C1 segment of cervical spinal cord (tissue), 14 donors: ENCODE data around the gene MPZL1.

Experiments
- DNase-seq, 14 donors: peaks; one replicate each; lab custom pipeline; 2025; lab: John Stamatoyannopoulos, UW

The MPZL1 gene

DNA sequence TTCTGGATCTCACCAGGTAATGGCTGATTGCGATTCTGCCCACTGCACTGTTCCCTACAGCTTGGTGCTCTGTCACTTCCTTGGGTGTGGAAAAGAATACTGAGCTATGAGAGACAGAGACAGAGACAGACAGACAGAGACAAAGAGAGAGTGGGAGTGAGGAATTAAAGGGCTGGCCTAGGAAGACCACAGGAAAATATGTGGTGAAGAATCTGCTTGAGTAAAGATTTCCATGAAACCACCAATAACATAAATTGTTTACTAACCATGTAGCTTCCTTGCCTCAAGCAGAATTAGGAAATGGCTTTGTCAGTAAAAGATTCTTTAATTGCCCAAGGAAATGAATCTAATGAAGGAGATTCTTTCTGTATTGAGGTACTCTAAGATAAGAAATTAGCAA, 54.4 kb downstream of the MPZL1 start:
- no peak for DNase-seq

DNA sequence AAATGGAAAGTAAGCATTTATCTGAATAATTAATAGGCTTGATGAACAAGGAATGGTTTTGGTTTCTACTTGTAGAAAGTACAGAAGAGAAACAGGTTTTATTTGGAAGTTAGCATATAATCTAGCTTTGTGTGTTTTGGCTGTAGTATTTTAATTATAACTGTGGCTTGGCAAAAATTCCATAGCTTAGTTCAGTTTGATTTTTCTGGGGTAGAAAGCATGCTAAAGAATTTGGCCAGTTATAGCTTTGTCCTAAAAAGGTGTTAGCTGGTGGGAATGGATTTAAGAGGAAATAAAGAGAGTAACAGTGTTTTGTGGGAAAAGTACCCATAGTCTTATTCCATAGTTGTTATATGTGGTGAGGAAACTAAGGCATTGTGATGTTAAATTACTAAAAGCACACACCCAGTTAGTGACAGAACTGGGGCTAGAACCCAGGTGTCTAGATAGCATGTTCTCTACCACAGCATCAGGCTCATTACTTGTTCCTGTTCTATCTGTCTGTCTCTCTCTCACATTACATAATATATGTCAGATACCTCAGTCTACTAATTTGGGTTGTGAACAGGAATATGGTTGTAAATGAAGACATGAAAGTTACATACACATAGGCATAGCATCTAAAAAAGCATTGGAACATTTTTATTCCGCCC, 55.0 kb downstream of the MPZL1 start:
- no peak for DNase-seq

DNA sequence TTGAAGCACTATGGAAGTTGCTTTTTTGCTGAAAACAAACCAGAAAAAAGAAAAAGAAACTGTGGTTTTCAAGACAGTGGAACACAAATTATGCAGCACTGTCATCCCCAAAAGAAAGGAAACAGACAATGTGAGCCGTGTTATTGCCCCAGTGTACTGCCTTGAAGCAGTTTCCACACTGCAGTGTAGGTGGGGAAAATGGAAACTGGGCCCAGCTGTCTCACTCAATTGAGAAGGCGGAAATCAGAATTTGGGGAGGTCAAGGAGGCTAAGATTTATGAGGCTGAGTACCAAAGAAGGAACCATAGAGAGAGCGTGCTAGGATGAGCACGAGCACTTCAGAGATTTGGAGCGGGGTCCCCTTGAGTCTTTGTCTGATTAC, 55.5 kb downstream of the MPZL1 start:
- no peak for DNase-seq

DNA sequence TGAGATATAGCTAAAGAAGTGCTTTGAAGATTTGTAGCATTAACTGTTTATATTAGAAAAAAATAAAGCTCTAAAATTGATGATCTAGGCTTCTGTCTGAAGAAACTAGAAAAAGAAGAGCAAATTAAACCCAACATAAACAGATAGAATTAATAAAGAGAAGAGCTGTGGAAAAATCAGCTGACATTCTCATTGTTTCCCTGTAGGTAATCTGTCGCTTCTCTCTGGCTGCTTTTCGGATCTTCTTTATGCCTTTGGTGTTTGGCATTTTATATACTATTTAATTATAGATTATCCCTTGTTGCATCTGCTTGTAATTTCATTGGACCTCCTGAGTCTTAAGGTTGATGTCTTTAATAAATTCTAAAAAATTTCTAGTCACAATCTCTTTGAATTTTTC, 59.8 kb downstream of the MPZL1 start:
- no peak for DNase-seq

DNA sequence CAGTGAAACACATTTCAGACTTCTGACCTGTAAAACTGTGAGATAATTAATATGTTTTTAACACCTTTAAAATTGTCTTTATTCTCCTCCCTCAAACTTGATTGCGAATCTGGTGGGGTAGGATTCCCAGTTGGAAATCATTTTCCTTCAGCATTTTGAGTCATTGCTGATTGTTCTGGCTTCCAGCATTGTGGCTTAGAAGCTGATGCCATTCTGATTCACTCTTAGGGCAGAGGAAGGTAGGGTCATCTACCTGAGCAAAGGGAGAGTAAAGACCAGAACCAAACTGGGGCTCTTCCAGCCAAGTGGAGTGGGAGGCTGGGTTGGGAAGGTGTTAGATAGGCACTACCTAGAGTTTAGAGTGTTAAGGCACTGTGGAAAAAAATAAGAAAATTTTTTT, 61.2 kb downstream of the MPZL1 start:
- no peak for DNase-seq

DNA sequence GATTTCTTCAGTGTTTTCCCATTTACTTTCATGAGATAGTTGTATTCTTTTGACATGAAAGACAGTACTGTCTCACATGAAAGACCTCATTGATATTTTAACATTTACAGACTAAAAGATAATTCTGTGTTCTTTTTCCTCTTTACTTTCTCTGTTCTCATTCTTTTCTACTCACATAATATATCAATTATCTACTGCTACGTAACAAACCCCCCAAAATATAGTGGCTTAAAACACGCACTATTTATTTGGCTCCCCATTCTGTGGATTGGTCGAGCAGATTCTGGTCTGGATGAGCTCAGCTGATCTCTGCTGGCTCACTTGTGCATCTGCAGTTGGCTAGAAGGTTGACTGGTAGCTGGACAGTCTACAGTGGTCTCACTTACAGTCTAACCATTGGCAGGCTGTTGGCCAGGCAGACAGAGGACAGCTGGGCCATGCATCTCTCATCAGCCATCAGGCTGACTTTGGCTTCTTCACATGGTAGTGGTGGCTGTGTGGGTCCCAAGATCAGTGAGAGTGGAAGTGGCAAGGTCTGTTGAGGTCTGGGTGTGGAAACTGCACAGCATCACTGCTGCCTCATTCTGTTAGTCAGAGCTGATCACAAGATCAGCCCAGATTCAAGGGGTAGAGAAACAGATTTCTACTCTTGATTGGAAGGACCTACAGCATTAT, 63.2 kb downstream of the MPZL1 start:
- no peak for DNase-seq

DNA sequence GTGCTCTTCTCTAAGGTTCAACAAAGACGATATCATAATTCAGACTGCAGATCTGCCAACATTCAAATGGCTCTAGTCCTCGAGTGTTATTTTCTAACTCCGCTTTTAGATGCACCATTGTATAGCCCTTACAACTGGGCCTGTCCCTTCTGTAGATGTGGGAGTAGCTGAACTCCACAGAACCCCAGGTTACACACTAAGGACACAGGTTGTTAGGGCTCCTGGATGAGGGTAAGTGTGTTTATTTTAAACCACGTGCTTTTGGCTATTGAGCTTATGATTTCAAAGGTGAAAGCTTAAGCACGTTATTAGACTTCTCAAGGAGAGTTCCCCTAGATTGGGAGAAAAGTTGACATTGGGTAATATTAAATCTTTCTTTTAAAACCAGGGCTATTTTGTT, 64.7 kb downstream of the MPZL1 start:
- no peak for DNase-seq

DNA sequence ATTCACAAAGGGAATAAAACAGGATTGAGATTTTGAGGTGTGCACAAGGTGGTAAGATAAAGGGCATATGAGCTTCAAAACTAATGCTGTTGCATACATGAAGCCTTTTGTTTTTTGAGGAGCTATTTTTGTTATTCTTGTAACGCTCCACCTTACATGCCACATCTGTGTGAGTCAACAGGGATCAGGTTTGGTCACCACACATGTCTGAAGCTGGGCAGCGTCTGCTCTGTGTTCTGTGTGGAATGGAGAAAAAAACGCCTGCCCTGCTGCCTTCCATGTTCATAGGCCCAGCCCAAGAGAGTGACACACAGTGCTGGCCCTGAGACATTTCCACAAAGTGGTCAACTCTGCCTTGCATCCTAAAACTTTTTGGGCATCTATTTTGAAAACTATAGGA, 67.7 kb downstream of the MPZL1 start:
- no peak for DNase-seq

DNA sequence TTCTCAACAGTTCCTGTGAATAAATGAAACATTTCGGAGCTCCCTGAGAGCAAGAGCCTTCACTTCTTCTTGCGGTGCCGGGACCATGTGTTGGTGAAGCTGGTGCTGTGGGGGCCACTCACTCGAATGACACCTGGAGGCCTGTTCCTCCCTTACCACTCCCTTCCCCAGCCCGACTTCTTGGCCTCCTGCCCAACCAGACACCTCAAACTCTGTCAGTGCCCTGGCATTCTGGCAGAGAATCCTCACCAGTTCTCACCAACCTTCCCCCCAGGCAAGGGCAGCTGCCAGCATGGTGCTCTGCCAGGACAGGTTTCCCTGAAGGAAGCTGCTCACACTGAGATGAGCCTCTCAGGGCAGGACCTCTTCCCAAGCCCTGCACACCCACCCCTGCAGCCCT, 68.3 kb downstream of the MPZL1 start:
- DNase-seq, result peak in 1 of 14 donors; percentile 10

DNA sequence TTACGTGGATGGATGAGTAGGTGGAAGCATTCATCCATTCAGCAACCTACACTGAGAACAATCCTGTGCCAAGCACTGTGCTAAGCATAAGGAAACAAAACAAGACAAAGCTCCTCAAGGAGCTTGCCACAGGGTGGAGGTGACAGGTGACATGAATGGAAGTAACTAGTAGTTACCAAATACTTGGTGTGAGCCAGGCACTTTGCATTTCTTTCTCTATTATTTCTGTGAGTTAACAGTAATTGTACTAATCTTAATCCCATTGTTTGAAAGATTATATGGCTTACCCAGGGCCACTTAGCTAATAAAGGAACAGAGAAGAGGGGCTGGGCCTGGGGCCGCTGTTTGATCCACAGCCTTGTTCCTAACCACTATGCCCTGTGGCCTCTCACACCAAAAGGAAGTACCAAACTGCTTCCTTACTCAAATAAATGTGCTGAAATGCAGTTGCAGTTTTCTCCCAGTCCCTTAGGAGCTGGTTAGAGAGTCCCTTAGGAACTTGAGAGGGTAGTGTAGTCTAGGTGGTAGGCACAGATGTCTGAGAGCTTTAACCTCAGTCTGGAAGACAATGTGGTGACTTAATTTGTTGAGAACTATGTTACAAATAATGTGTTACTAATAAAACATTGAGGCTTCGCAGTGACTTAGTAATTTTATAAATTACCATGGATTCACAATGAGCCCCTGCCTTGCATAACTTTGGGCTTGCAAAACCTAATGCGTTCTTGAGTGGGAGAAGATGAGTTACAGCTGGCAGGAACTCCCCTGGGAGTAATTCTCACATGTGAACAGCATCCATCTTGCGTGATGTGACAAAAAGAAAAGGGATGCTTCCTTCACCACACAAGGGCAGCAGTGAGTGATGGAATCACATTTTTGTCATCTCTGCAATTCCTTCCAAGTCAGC, 69.8 kb downstream of the MPZL1 start:
- no peak for DNase-seq

DNA sequence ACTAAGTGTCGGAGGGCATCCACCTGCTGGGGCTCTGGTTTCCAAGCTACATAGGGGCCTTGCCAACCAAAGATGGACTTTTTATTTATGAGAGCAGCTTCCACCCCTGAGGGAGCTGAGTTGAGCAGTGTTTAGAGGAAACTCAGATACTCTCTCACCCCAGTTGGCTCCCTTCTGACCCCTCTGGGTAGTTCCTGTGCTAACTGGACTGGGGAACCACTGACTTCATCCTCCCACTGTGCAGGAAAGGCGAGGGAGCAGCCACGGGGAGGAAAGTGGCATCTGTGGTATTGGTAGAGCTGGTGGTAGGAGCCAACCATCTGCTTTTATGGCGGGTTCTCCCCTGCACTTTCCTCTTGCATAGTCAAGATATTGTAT, 70.4 kb downstream of the MPZL1 start:
- DNase-seq, result no peak

DNA sequence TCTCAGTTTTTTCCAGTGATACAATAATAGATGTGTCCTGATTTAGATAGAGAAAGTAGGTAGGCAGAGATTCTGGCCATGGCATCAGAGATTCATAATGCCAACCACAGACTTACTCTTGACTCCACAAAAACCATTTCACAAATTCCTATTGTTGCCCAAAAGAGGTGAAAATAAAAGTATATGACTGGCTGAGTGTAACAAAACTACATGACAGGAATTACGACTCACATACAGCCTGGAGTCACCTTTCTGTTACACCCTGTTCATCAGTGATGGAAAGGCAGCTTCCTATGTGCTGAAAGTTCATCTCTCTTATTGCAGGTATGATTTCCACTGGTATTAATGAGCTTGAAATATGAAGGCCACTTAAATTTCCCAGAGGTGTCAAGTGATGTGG, 72.3 kb downstream of the MPZL1 start:
- no peak for DNase-seq

DNA sequence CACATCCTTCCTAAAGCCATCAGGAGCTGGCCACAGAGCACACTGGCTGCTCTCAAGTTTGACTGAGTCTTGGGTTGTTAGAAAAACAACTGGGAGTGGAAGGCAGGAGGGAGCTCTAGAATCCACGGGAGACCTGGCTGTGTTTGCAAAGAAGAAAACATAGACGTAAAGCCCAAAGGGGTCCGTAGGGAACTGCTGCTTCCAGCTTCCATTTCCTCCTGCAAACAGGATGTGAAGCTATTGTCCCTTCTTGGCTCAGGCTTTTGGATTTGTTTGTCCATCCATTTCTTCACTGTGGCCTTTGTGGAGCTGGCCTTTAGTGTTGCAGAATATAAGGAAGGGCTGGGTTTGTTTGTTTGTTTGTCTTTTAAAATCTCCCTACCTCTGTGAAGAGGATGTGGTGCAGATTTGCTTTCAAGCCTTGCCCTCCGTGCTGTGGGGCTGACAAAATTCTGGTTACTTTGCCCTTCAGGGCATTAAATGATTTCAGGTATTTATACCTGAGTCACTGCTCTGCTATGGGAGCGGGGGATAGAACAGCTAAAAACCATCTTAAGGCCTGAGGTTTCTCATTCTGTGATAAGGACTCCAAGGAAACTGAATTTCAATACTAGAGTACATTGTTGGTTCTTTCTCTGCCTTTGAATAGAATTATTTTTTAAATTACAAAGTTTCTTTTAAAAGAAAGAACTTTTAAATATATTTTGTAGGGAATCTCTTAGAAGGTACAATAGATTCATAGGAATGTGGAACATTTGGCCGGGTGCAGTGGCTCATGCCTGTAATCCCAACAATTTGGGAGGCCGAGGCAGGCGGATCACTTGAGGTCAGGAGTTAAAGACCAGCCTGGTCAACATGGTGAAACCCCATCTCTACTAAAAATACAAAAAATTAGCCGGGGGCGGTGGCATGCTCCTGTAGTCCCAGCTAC, 74.3 kb downstream of the MPZL1 start:
- DNase-seq, result no peak

DNA sequence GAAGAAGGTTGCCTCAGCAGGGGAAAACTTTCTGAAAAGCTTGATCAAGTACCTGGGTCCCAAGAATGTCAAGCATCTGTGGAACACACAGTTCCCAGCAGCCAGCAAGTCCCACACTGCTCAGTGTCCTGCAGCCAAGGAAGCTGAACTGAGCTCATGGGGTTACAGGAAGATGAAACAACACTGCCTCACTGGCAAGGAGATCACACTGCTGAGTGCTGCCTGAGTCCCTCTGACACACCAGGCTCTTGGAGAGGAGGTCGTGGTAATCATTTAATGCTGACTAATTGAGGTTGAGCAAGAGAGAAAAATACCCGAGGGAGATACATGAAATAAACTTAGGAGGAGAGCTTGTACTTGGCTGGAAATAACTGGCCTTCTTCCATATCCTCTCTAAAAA, 75.2 kb downstream of the MPZL1 start:
- peak in 3 of 14 donors; percentile 19 to 66 (median 32) for DNase-seq

DNA sequence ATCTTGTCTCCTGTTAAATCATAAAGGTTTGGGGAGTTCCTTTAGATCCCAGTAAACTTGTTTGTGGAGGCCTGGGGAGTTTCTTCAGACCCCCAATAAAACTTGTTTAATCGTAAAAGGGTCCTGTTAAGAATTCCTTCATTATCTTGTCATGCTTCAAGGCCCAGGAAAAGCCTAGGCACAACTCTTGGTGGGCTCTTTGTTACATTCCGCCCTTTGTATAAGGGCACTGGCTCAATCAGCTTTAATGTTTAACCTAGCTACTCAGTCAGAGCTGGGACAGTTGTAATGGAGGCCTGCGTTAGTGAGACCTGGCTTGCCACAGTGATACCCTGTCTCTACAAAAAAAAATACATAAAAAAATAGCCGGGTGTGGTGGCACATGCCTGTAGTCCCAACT, 77.2 kb downstream of the MPZL1 start:
- no peak for DNase-seq

DNA sequence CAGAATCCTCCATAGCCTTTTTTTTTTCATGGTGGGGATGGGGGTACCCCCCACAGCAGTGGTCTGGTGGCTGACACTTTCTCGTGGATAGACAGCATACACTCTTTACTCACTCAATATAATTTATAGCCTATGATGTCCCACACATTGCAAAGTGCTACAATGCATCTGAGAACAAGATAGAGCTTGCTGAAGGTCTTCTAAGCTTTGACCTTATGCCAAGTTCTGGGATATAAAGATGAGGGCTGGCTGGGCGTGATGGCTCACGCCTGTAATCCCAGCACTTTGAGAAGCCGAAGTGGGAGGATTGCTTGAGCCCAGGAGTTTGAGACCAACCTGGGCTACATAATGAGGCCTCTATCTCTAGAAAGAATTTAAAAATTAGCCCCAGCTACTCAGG, 78.0 kb downstream of the MPZL1 start:
- no peak for DNase-seq

DNA sequence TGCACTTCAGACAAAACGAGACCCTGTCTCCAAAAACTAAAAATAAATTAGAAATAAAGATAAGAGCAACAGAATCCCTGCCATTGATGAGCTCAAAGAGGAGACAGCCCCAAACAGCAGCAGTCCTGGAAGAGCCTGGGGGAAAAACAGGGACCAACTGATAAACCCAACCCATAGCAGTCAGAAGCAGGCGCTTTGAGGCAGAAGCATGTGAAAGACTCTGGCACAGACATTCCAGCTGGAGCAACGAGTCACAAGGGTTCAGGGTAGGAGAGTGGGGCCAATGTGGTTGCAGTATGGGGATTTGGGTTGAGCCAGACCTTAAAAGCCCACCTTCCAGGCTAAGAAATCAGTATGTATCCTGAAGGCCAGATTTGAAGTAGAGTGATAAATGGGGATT, 78.5 kb downstream of the MPZL1 start:
- DNase-seq, result no peak

DNA sequence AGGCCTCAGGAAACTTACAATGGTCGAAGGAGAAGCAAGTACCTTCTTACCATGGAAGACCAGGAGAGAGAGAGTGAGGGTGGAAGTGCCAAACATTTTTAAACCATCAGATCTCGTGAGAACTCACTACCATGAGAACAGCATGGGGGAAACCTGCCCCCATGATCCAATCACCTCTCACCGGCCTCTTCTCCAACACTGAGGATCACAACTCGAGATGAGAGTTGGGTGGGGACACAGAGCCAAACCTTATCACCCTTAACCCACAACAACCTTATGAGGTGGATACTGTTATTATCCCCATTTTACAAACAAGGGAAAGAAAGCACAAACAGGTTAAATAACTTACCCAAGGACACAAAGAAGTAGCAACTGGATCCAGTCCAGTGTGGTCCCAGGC, 80.5 kb downstream of the MPZL1 start:
- no peak for DNase-seq

DNA sequence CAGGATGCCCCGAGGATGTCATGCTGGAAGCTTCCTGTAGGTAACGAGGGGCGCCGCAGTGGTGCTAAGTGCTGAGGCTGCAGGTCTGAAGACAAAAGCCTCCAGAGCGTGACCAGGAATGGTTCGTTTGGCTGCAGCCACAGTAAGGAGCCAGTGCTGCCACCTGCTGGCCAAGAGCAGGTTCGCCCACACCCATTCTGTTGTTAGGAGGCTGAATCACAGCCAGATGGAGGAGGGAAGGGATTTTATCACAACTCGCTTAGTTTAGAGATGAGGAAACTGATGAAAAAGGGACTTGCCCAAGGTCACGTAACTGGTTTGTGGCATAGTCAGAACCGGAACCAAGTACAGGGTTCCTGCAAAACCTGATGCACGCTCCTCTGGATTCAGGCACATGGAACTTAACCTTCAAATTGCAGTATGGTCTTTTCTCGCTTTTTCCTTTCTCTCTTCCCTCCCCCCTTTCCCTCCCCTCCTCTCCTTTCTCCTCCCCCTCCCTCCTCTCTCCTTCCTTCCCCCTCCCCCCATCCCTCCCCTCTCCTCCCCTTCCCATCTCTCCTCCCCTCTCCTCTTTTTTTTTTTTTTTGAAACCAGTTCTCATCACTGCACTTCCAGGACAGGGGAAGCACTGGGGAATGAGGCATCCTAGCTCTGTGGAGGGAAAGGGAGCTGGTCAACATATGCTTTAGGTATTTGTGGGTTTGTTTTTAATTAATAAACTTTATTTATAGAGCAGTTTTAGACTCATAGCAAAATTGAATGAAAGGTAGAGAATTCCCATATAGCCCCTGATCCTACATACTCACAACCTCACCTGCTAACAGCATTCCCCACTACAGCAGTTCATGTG, 81.8 kb downstream of the MPZL1 start:
- DNase-seq, result peak in 13 of 14 donors; percentile 16 to 80 (median 61)

DNA sequence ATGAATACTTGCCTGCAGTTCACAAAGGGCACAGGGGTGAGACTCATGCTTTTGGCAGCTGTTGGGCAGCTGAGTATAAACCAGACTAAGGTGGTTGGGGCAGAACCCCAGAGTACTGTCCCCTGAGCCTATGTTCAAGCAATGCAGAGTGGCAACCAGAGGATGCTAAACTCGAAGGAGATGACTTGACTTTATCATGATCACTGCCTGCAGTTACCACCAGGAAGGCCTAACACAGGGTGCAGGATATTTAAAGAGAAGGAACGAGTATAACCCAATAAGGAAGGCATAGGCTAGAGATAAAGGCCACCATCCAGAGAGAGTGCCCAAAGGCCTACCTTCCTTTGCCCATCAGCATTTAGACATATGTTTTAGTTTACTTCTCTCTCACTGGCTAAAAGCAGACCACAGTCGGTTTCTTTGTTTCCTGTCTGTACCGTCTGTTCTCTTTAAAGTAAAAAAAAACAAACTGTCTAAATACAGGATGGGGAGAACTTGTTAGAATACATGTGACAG, 83.3 kb downstream of the MPZL1 start:
- DNase-seq, result no peak
